ENCODE data around the gene PAK3. TPM values are rescaled to one million over a fixed set of nuclear protein-coding genes. Genes with fewer than 3 reads are reported as not detected.
A peak's percentile ranks its signal among the peaks of the same experiment; 100 is the strongest.

The PAK3 gene
- total RNA-seq, result under 1 TPM in 1 of 2 donors, not detected in 1; 0.33 TPM

GRCh38 chrX:111095974-111096895 is at the start of gene PAK3:
Gene PAK3, plus strand, starts transcription at chrX:111096191. Its CDS starts 26,913 bp downstream, at chrX:111123104.
- H3K4me1 Mint-ChIP-seq (ENCODE audit: low read depth in 2 of 2), result peaks cover 11 to 17% of the 10 kb centered on the region in 2 donors
- H3K9me3 Mint-ChIP-seq, result no peaks in the 10 kb centered on the region
- peak within 1 kb of the TSS; percentile 81 for H3K4me3 Mint-ChIP-seq
- ATAC-seq (peak; percentile 37 to 51), DNase-seq (ENCODE audit: low spot score) (no peak)
- H3K27ac Mint-ChIP-seq, result no peak within 1 kb of the TSS
- no peaks in the 10 kb centered on the region for H3K36me3 Mint-ChIP-seq
- peaks cover 19 to 30% of the 10 kb centered on the region in 2 donors for H3K27me3 Mint-ChIP-seq

- H3K4me1 Mint-ChIP-seq (ENCODE audit: low read depth in 2 of 2), result no peaks in the 10 kb centered on the region
- no peaks in the 10 kb centered on the region for H3K36me3 Mint-ChIP-seq
- ATAC-seq, result no peak
- peaks cover 0 to 8% of the 10 kb centered on the region in 2 donors for H3K27me3 Mint-ChIP-seq
- H3K9me3 Mint-ChIP-seq, result no peaks in the 10 kb centered on the region
- no peak overlapping the region for H3K27ac Mint-ChIP-seq
- DNase-seq (ENCODE audit: low spot score), result no peak
- no peak overlapping the region for H3K4me3 Mint-ChIP-seq
Measured at GRCh38 chrX:111047575-111047974, 48.4 kb upstream of the PAK3 start.

GRCh38 chrX:111052478-111052877 is 43.5 kb upstream of the PAK3 start:
- no peak for DNase-seq (ENCODE audit: low spot score)
- peak in 1 of 2 donors; percentile 72 for ATAC-seq
- Mint-ChIP-seq H3K4me1 (ENCODE audit: low read depth in 2 of 2) (no peaks in the 10 kb centered on the region), H3K27ac (no peak overlapping the region), H3K36me3 (no peaks in the 10 kb centered on the region), H3K27me3 (peaks cover 6 to 15% of the 10 kb centered on the region in 2 donors), H3K9me3 (peaks cover 5% of the 10 kb centered on the region), H3K4me3 (no peak overlapping the region)

GRCh38 chrX:111071542-111072277 is 24.3 kb upstream of the PAK3 start:
- Mint-ChIP-seq H3K4me3 (no peak overlapping the region), H3K9me3 (no peaks in the 10 kb centered on the region), H3K36me3 (no peaks in the 10 kb centered on the region), H3K27ac (no peak overlapping the region), H3K27me3 (peaks cover 0 to 19% of the 10 kb centered on the region in 2 donors), H3K4me1 (ENCODE audit: low read depth in 2 of 2) (no peaks in the 10 kb centered on the region)
- ATAC-seq, result no peak
- DNase-seq (ENCODE audit: low spot score), result no peak

- no peak for DNase-seq (ENCODE audit: low spot score)
- Mint-ChIP-seq H3K27ac (no peak overlapping the region), H3K9me3 (no peaks in the 10 kb centered on the region), H3K27me3 (peaks cover 7 to 37% of the 10 kb centered on the region in 2 donors), H3K4me1 (ENCODE audit: low read depth in 2 of 2) (no peaks in the 10 kb centered on the region), H3K36me3 (no peaks in the 10 kb centered on the region), H3K4me3 (no peak overlapping the region)
- no peak for ATAC-seq
Measured at GRCh38 chrX:111083081-111083480, 12.9 kb upstream of the PAK3 start.

GRCh38 chrX:111086591-111087006 is 9.4 kb upstream of the PAK3 start:
- DNase-seq (ENCODE audit: low spot score), result no peak
- H3K4me1 Mint-ChIP-seq (ENCODE audit: low read depth in 2 of 2), result no peaks in the 10 kb centered on the region
- peaks cover 15 to 34% of the 10 kb centered on the region in 2 donors for H3K27me3 Mint-ChIP-seq
- no peak overlapping the region for H3K27ac Mint-ChIP-seq
- H3K4me3 Mint-ChIP-seq, result no peak overlapping the region
- no peaks in the 10 kb centered on the region for H3K9me3 Mint-ChIP-seq
- ATAC-seq, result no peak
- H3K36me3 Mint-ChIP-seq, result no peaks in the 10 kb centered on the region

- H3K27ac Mint-ChIP-seq, result no peak overlapping the region
- no peak overlapping the region for H3K4me3 Mint-ChIP-seq
- H3K36me3 Mint-ChIP-seq, result no peaks in the 10 kb centered on the region
- H3K4me1 Mint-ChIP-seq (ENCODE audit: low read depth in 2 of 2), result no peaks in the 10 kb centered on the region
- H3K27me3 Mint-ChIP-seq, result peaks cover 10 to 31% of the 10 kb centered on the region in 2 donors
- no peak for ATAC-seq
- H3K9me3 Mint-ChIP-seq, result no peaks in the 10 kb centered on the region
- DNase-seq (ENCODE audit: low spot score), result no peak
Measured at GRCh38 chrX:111088628-111089027, 7.4 kb upstream of the PAK3 start.

- peaks cover under 1 to 2% of the 10 kb centered on the region in 2 donors for H3K4me1 Mint-ChIP-seq (ENCODE audit: low read depth in 2 of 2)
- no peaks in the 10 kb centered on the region for H3K36me3 Mint-ChIP-seq
- no peak overlapping the region for H3K27ac Mint-ChIP-seq
- ATAC-seq, result no peak
- no peak overlapping the region for H3K4me3 Mint-ChIP-seq
- peaks cover 14 to 27% of the 10 kb centered on the region in 2 donors for H3K27me3 Mint-ChIP-seq
- DNase-seq (ENCODE audit: low spot score), result no peak
- H3K9me3 Mint-ChIP-seq, result no peaks in the 10 kb centered on the region
Measured at GRCh38 chrX:111090458-111090857, 5.5 kb upstream of the PAK3 start.

- ATAC-seq, result peak; percentile 46 to 69
- Mint-ChIP-seq H3K4me3 (no peak overlapping the region), H3K27me3 (peaks cover 19 to 24% of the 10 kb centered on the region in 2 donors), H3K27ac (no peak overlapping the region), H3K36me3 (no peaks in the 10 kb centered on the region), H3K4me1 (ENCODE audit: low read depth in 2 of 2) (peaks cover 11 to 17% of the 10 kb centered on the region in 2 donors), H3K9me3 (no peaks in the 10 kb centered on the region)
- no peak for DNase-seq (ENCODE audit: low spot score)
Measured at GRCh38 chrX:111098874-111099273, 2.9 kb downstream of the PAK3 start.

GRCh38 chrX:111100191-111100590 is 4.2 kb downstream of the PAK3 start:
- H3K4me1 Mint-ChIP-seq (ENCODE audit: low read depth in 2 of 2), result peaks cover 11 to 17% of the 10 kb centered on the region in 2 donors
- H3K27me3 Mint-ChIP-seq, result peaks cover 15 to 22% of the 10 kb centered on the region in 2 donors
- no peaks in the 10 kb centered on the region for H3K36me3 Mint-ChIP-seq
- DNase-seq (ENCODE audit: low spot score) (no peak), ATAC-seq (peak in 1 of 2 donors; percentile 57)
- no peak overlapping the region for H3K4me3 Mint-ChIP-seq
- no peaks in the 10 kb centered on the region for H3K9me3 Mint-ChIP-seq
- H3K27ac Mint-ChIP-seq, result no peak overlapping the region

GRCh38 chrX:111101580-111101979 is 5.6 kb downstream of the PAK3 start:
- Mint-ChIP-seq H3K4me3 (no peak overlapping the region), H3K4me1 (ENCODE audit: low read depth in 2 of 2) (peaks cover 6 to 9% of the 10 kb centered on the region in 2 donors), H3K27me3 (peaks cover 7 to 16% of the 10 kb centered on the region in 2 donors), H3K27ac (no peak overlapping the region), H3K36me3 (no peaks in the 10 kb centered on the region), H3K9me3 (no peaks in the 10 kb centered on the region)
- no peak for ATAC-seq
- no peak for DNase-seq (ENCODE audit: low spot score)

- Mint-ChIP-seq H3K36me3 (no peaks in the 10 kb centered on the region), H3K9me3 (no peaks in the 10 kb centered on the region), H3K27me3 (peaks cover 6 to 12% of the 10 kb centered on the region in 2 donors), H3K4me1 (ENCODE audit: low read depth in 2 of 2) (peaks cover 6 to 9% of the 10 kb centered on the region in 2 donors), H3K4me3 (no peak overlapping the region), H3K27ac (no peak overlapping the region)
- ATAC-seq (no peak), DNase-seq (ENCODE audit: low spot score) (no peak)
Measured at GRCh38 chrX:111102636-111103035, 6.6 kb downstream of the PAK3 start.

- no peaks in the 10 kb centered on the region for H3K36me3 Mint-ChIP-seq
- H3K4me3 Mint-ChIP-seq, result no peak overlapping the region
- H3K27me3 Mint-ChIP-seq, result peaks cover under 1 to 6% of the 10 kb centered on the region in 2 donors
- H3K27ac Mint-ChIP-seq, result no peak overlapping the region
- no peaks in the 10 kb centered on the region for H3K9me3 Mint-ChIP-seq
- ATAC-seq (no peak), DNase-seq (ENCODE audit: low spot score) (no peak)
- peaks cover 5 to 6% of the 10 kb centered on the region in 2 donors for H3K4me1 Mint-ChIP-seq (ENCODE audit: low read depth in 2 of 2)
Measured at GRCh38 chrX:111103246-111103645, 7.3 kb downstream of the PAK3 start.
